SK-N-SH (cell line): ENCODE results near the gene ZNF442.

Source experiments
- CTCF ChIP-seq: fragments of 200-600 bp; sonication (generic); IDR thresholded peaks from 2 replicates; pipeline ENCODE4 v1.6.1; 2017; ENCODE audit warnings: antibody characterized with exemption, mild to moderate bottlenecking, moderate library complexity
- EP300 ChIP-seq, 2 experiments: IDR thresholded peaks; 2 replicates each; pipeline versions ENCODE4 v1.4.0 to v1.6.1; 2012; ENCODE audit warnings: borderline replicate concordance in 1 of 2, low read depth in 1 of 2, low read length in 1 of 2
- EZH2phosphoT487 ChIP-seq: fragments of 200-600 bp; sonication (generic); IDR thresholded peaks from 2 replicates; pipeline ENCODE4 v1.6.1; 2017; ENCODE audit warnings: low read depth, mixed run types, mild to moderate bottlenecking, antibody characterized with exemption, moderate library complexity, borderline replicate concordance
- FOXJ3 ChIP-seq: sonication (generic); formaldehyde crosslinking; IDR thresholded peaks from 2 replicates; pipeline ENCODE4 v1.5.1; 2020; ENCODE audit warnings: mild to moderate bottlenecking, missing genetic modification reagents
- MAX ChIP-seq: IDR thresholded peaks from 2 replicates; pipeline ENCODE4 v1.4.0; 2012; ENCODE audit warnings: low read depth
- NRF1 ChIP-seq: IDR thresholded peaks from 2 replicates; pipeline ENCODE4 v1.6.1; 2012; ENCODE audit warnings: low read depth, mild to moderate bottlenecking, low read length
- POLR2AphosphoS5 ChIP-seq: IDR thresholded peaks from 2 replicates; pipeline ENCODE4 v1.6.1; 2012; ENCODE audit warnings: low read depth, low read length
- REST ChIP-seq: IDR thresholded peaks from 2 replicates; pipeline ENCODE4 v1.6.1; 2012; ENCODE audit warnings: mild to moderate bottlenecking, low read depth, low read length, moderate library complexity
- TAF1 ChIP-seq: IDR thresholded peaks from 2 replicates; pipeline ENCODE4 v1.6.1; 2012; ENCODE audit warnings: low read depth, mild to moderate bottlenecking, low read length, moderate library complexity, borderline replicate concordance

GRCh38 chr19:12345197-12345596 lies 20.3 kb downstream of the ZNF442 start:
- no peak for TF ChIP-seq MAX
- no peak for TF ChIP-seq NRF1
- TF ChIP-seq CTCF, result no peak
- TF ChIP-seq REST, result no peak
- no peak for TF ChIP-seq TAF1
- no peak for TF ChIP-seq EP300 (IDR thresholded peaks at IDR 0.05; ENCODE audit: borderline replicate concordance in 1 of 2, low read depth in 1 of 2, low read length in 1 of 2)
- TF ChIP-seq POLR2AphosphoS5, result no peak
- TF ChIP-seq EZH2phosphoT487, result no peak
- TF ChIP-seq FOXJ3 (CRISPR knock-in tag), result no peak
